ENCODE data around the gene LIPG.

- TF ChIP-seq CTCF (IDR thresholded peaks at IDR 0.05; ENCODE audit: poor library complexity) (no peak), EZH2 (IDR thresholded peaks at IDR 0.05; ENCODE audit: borderline replicate concordance) (no peak)
These were observed 63.3 kb downstream of the LIPG start for GRCh38 chr18:49625021-49625691.
